SK-N-SH (cell line): ENCODE results near the gene RPL13. TPM values are rescaled to one million over a fixed set of nuclear protein-coding genes. Genes with fewer than 3 reads are reported as not detected.
A peak's percentile ranks its signal among the peaks of the same experiment; 100 is the strongest.

Experiments used
- CTCF ChIA-PET: fragments of 300-600, 350-600 bp; formaldehyde crosslinking; extraction: SDS; loops from one replicate; lab custom pipeline; 2021; lab: Yijun Ruan, JAX
- POLR2A ChIA-PET: fragments of 350-600 bp; sonication (Branson Sonifier 250); formaldehyde crosslinking; extraction: SDS; loops from one replicate; lab custom pipeline; 2020; ENCODE audit warnings: antibody characterized with exemption, inconsistent platforms; lab: Yijun Ruan, JAX
- DNase-seq: peaks from one replicate; pipeline ENCODE4 v3.0.0; 2012
- H2AFZ ChIP-seq: fragments of 200-600 bp; sonication (generic); 2 replicates; pipeline ENCODE4 v1.8.1; 2016; ENCODE audit warnings: antibody characterized with exemption, mild to moderate bottlenecking, low read depth
- H3F3A ChIP-seq: fragments of 200-600 bp; sonication (generic); replicated peaks from 2 replicates; pipeline ENCODE3; 2016; ENCODE audit warnings: antibody characterized with exemption, mild to moderate bottlenecking; ENCODE audit not compliant: insufficient read depth
- H3K27ac ChIP-seq, 2 experiments: fragments of 200-500 bp in 1 of 2; fragments of 200-600 bp in 1 of 2; sonication (Bioruptor generic) in 1 of 2; sonication (generic), shearing (Covaris generic) in 1 of 2; 2 replicates each; pipeline versions ENCODE4 v1.5.1 to v1.6.1; 2014 to 2016; ENCODE audit warnings: low read depth in 2 of 2, inconsistent platforms in 1 of 2, low read length in 1 of 2, mild to moderate bottlenecking in 1 of 2, mixed read lengths in 1 of 2
- H3K27me3 ChIP-seq: fragments of 200-600 bp; sonication (generic), shearing (Covaris generic); 2 replicates; pipeline ENCODE4 v1.6.1; 2016; ENCODE audit warnings: mixed run types; ENCODE audit not compliant: insufficient read depth
- H3K36me3 ChIP-seq, 2 experiments: fragments of 200-500 bp in 1 of 2; fragments of 200-600 bp in 1 of 2; sonication (Bioruptor generic) in 1 of 2; sonication (generic) in 1 of 2; replicated peaks in 1 of 2; 2 replicates each; pipeline versions ENCODE3 to v1.5.1; 2014 to 2016; ENCODE audit warnings: low read length in 1 of 2, mild to moderate bottlenecking in 1 of 2; ENCODE audit not compliant: insufficient read depth in 2 of 2, control insufficient read depth in 1 of 2
- H3K4me1 ChIP-seq, 2 experiments: fragments of 200-500 bp in 1 of 2; fragments of 200-600 bp in 1 of 2; sonication (Bioruptor generic) in 1 of 2; sonication (generic), shearing (Covaris generic) in 1 of 2; 2 replicates each; pipeline versions ENCODE4 v1.5.1 to v1.6.1; 2014 to 2016; ENCODE audit warnings: low read depth in 1 of 2, low read length in 1 of 2, mixed run types in 1 of 2; ENCODE audit not compliant: insufficient read depth in 2 of 2, control insufficient read depth in 1 of 2
- H3K4me2 ChIP-seq: fragments of 200-600 bp; sonication (generic), shearing (Covaris generic); 2 replicates; pipeline ENCODE4 v1.6.1; 2017; ENCODE audit warnings: mixed run types
- H3K4me3 ChIP-seq, 2 experiments: fragments of 200-500 bp in 1 of 2; fragments of 200-600 bp in 1 of 2; sonication (Bioruptor generic) in 1 of 2; sonication (generic), shearing (Covaris generic) in 1 of 2; 2 replicates each; pipeline versions ENCODE4 v1.5.1 to v1.8.1; 2014 to 2016; ENCODE audit warnings: low read depth in 2 of 2, inconsistent platforms in 1 of 2, low read length in 1 of 2, mild to moderate bottlenecking in 1 of 2, mixed read lengths in 1 of 2, moderate library complexity in 1 of 2
- H3K79me2 ChIP-seq: fragments of 200-600 bp; sonication (generic); 2 replicates; pipeline ENCODE4 v1.8.1; 2017; ENCODE audit warnings: mild to moderate bottlenecking; ENCODE audit not compliant: insufficient read depth
- H3K9ac ChIP-seq: fragments of 200-600 bp; sonication (generic); 2 replicates; pipeline ENCODE4 v1.6.1; 2017; ENCODE audit warnings: mixed run types
- H3K9me2 ChIP-seq: fragments of 200-600 bp; sonication (generic); 2 replicates; pipeline ENCODE4 v1.6.1; 2017; ENCODE audit warnings: mixed run types
- H3K9me3 ChIP-seq: fragments of 200-600 bp; sonication (generic); 2 replicates; pipeline ENCODE4 v1.6.1; 2017; ENCODE audit warnings: mixed run types, mild to moderate bottlenecking, moderate library complexity
- H4K20me1 ChIP-seq: fragments of 200-600 bp; sonication (generic); 2 replicates; pipeline ENCODE4 v1.6.1; 2017; ENCODE audit warnings: mild to moderate bottlenecking, mixed run types; ENCODE audit not compliant: insufficient read depth
- CHD2 ChIP-seq: fragments of 150-350 bp; IDR thresholded peaks from 2 replicates; pipeline ENCODE4 v1.6.1; 2018; ENCODE audit warnings: low read length; ENCODE audit not compliant: partially characterized antibody
- CTCF ChIP-seq: fragments of 200-600 bp; sonication (generic); IDR thresholded peaks from 2 replicates; pipeline ENCODE4 v1.6.1; 2017; ENCODE audit warnings: antibody characterized with exemption, mild to moderate bottlenecking, moderate library complexity
- ELF1 ChIP-seq: IDR thresholded peaks from 2 replicates; pipeline ENCODE4 v1.4.0; 2012
- EP300 ChIP-seq, 2 experiments: IDR thresholded peaks; 2 replicates each; pipeline versions ENCODE4 v1.4.0 to v1.6.1; 2012; ENCODE audit warnings: borderline replicate concordance in 1 of 2, low read depth in 1 of 2, low read length in 1 of 2
- EZH2phosphoT487 ChIP-seq: fragments of 200-600 bp; sonication (generic); IDR thresholded peaks from 2 replicates; pipeline ENCODE4 v1.6.1; 2017; ENCODE audit warnings: low read depth, mixed run types, mild to moderate bottlenecking, antibody characterized with exemption, moderate library complexity, borderline replicate concordance
- FOSL2 ChIP-seq: IDR thresholded peaks from 2 replicates; pipeline ENCODE4 v1.4.0; 2012; ENCODE audit warnings: low read depth, mild to moderate bottlenecking, moderate library complexity, borderline replicate concordance
- FOXJ3 ChIP-seq: sonication (generic); formaldehyde crosslinking; IDR thresholded peaks from 2 replicates; pipeline ENCODE4 v1.5.1; 2020; ENCODE audit warnings: mild to moderate bottlenecking, missing genetic modification reagents
- FOXM1 ChIP-seq: IDR thresholded peaks from 2 replicates; pipeline ENCODE4 v1.4.0; 2012; ENCODE audit warnings: low read depth, mild to moderate bottlenecking
- GABPA ChIP-seq: IDR thresholded peaks from 2 replicates; pipeline ENCODE4 v1.4.0; 2012; ENCODE audit warnings: low read depth, mild to moderate bottlenecking
- GATA2 ChIP-seq: sonication (generic); formaldehyde crosslinking; IDR thresholded peaks from 2 replicates; pipeline ENCODE4 v1.5.0; 2020; ENCODE audit warnings: mild to moderate bottlenecking, missing genetic modification reagents
- IRF3 ChIP-seq: fragments of 150-350 bp; IDR thresholded peaks from 2 replicates; pipeline ENCODE4 v1.6.1; 2016; ENCODE audit warnings: mild to moderate bottlenecking, low read depth, low read length
- JUND ChIP-seq: IDR thresholded peaks from 2 replicates; pipeline ENCODE4 v1.4.0; 2012
- MAX ChIP-seq: IDR thresholded peaks from 2 replicates; pipeline ENCODE4 v1.4.0; 2012; ENCODE audit warnings: low read depth
- MEF2A ChIP-seq: IDR thresholded peaks from 2 replicates; pipeline ENCODE4 v1.4.0; 2012; ENCODE audit warnings: low read depth, borderline replicate concordance
- MXI1 ChIP-seq: IDR thresholded peaks from 2 replicates; pipeline ENCODE4 v1.6.1; 2012; ENCODE audit warnings: mild to moderate bottlenecking, low read depth, low read length, improper control_type of control experiment
- NRF1 ChIP-seq: IDR thresholded peaks from 2 replicates; pipeline ENCODE4 v1.6.1; 2012; ENCODE audit warnings: low read depth, mild to moderate bottlenecking, low read length
- POLR2AphosphoS5 ChIP-seq: IDR thresholded peaks from 2 replicates; pipeline ENCODE4 v1.6.1; 2012; ENCODE audit warnings: low read depth, low read length
- RCOR1 ChIP-seq: fragments of 150-350 bp; IDR thresholded peaks from 2 replicates; pipeline ENCODE4 v1.6.1; 2017; ENCODE audit warnings: antibody characterized with exemption, low read length
- RFX5 ChIP-seq: IDR thresholded peaks from 2 replicates; pipeline ENCODE4 v1.6.1; 2012; ENCODE audit warnings: mild to moderate bottlenecking, improper control_type of control experiment, low read length
- RXRA ChIP-seq: IDR thresholded peaks from 2 replicates; pipeline ENCODE4 v1.4.0; 2012; ENCODE audit warnings: low read depth, mild to moderate bottlenecking, borderline replicate concordance
- SIN3A ChIP-seq: IDR thresholded peaks from 2 replicates; pipeline ENCODE4 v1.6.1; 2012; ENCODE audit warnings: low read depth, mild to moderate bottlenecking, low read length, moderate library complexity, borderline replicate concordance
- TAF1 ChIP-seq: IDR thresholded peaks from 2 replicates; pipeline ENCODE4 v1.6.1; 2012; ENCODE audit warnings: low read depth, mild to moderate bottlenecking, low read length, moderate library complexity, borderline replicate concordance
- TEAD4 ChIP-seq: IDR thresholded peaks from 2 replicates; pipeline ENCODE4 v1.4.0; 2012; ENCODE audit warnings: mild to moderate bottlenecking, borderline replicate concordance; ENCODE audit not compliant: insufficient read depth
- USF1 ChIP-seq: IDR thresholded peaks from 2 replicates; pipeline ENCODE4 v1.4.0; 2012; ENCODE audit warnings: low read depth, borderline replicate concordance
- YY1 ChIP-seq: IDR thresholded peaks from 2 replicates; pipeline ENCODE4 v1.4.0; 2012; ENCODE audit warnings: low read depth, mild to moderate bottlenecking
- ZBTB33 ChIP-seq: IDR thresholded peaks from 2 replicates; pipeline ENCODE4 v1.4.0; 2012; ENCODE audit warnings: low read depth, borderline replicate concordance
- WGBS: methylation state at CpG from one replicate; pipeline ENCODE4 v1.1.6; 2017; ENCODE audit warnings: low lambda C conversion rate; 5-methylcytosine and 5-hydroxymethylcytosine counted together
- polyA plus RNA-seq, 3 experiments: library from polyadenylated mRNA; depleted of rRNA; stranded (reverse); fragments of >200 nt; gene quantifications; 2 replicates each; pipeline ENCODE4 v1.2.3, GENCODE V29; 2012

Gene RPL13
- polyA plus RNA-seq, 1 of the 3 experiments (the other 2 are of a cell fraction) = 4,635 TPM

GRCh38 chr16:89601906-89602272 lies 41.4 kb downstream of the RPL13 start (continued):
- no peak for TF ChIP-seq JUND
- TF ChIP-seq SIN3A = no peak

- Histone ChIP-seq H3F3A (peaks cover 15% of the 10 kb centered on the region), H4K20me1 (no peaks in the 10 kb centered on the region), H3K27ac (peak overlapping the region in 1 of 2 experiments; percentile 77; a peak in 3 of 4 replicates), H3K9me3 (no peaks in the 10 kb centered on the region), H3K36me3 (no peaks in the 10 kb centered on the region), H2AFZ (peak overlapping the region; percentile 79; the same call in 1 of the 2 replicates), H3K4me3 (no peak overlapping the region; a peak in 2 of 4 replicates), H3K4me1 (peaks cover 13 to 14% of the 10 kb centered on the region in 2 experiments; a peak in 3 of 4 replicates), H3K4me2 (peak overlapping the region; percentile 66), H3K9ac (peak overlapping the region; percentile 29; the same call in 1 of the 2 replicates), H3K79me2 (no peaks in the 10 kb centered on the region), H3K9me2 (no peaks in the 10 kb centered on the region), H3K27me3 (no peaks in the 10 kb centered on the region)
- WGBS = 13% methylated on average over 15 of the region's 22 CpGs
- ChIA-PET CTCF (interaction anchor here (0.8 to 1.1 kb wide), 3 partner anchors 13 to 39 kb away, joined by 3 to 4 read pairs (median 3); no protein-coding TSS in a partner anchor), POLR2A (interaction anchor here (1.2 kb wide), 1 partner anchor 37 kb away, joined by 3 read pairs; no protein-coding TSS in a partner anchor)
- peak; percentile 72 for DNase-seq
- TF ChIP-seq MEF2A = no peak
- no peak for TF ChIP-seq IRF3
- no peak; the same call in 1 of the 2 replicates for TF ChIP-seq JUND
- no peak for TF ChIP-seq CTCF
- TF ChIP-seq ELF1 = no peak
- TF ChIP-seq EZH2phosphoT487 = no peak
- TF ChIP-seq FOXM1 = no peak
- TF ChIP-seq SIN3A = no peak
- no peak for TF ChIP-seq FOXJ3
- no peak for TF ChIP-seq TAF1
- peak; percentile 75; the same call in 1 of the 2 replicates for TF ChIP-seq FOSL2
- TF ChIP-seq RXRA = no peak
- no peak for TF ChIP-seq RFX5
- no peak for TF ChIP-seq GABPA
- 0 out of 2 replicates have a peak, but pooled peaks have one; percentile 9 for TF ChIP-seq NRF1
- no peak for TF ChIP-seq CHD2
- no peak for TF ChIP-seq RCOR1
- TF ChIP-seq YY1 = no peak
- no peak for TF ChIP-seq ZBTB33
- TF ChIP-seq GATA2 (CRISPR knock-in tag) = no peak
- 0 out of 2 replicates have a peak, but pooled peaks have one; percentile 19 for TF ChIP-seq POLR2AphosphoS5
- TF ChIP-seq MAX = peak; percentile 56; the same call in 1 of the 2 replicates
- TF ChIP-seq TEAD4 = no peak
- TF ChIP-seq MXI1 = no peak
- peak; percentile 19; the same call in 1 of the 2 replicates for TF ChIP-seq USF1
- TF ChIP-seq EP300 (IDR thresholded peaks at IDR 0.05; ENCODE audit: borderline replicate concordance in 1 of 2, low read depth in 1 of 2, low read length in 1 of 2) = peak in 1 of 2 experiments; percentile 48; a peak in 1 of 4 replicates
Observed at GRCh38 chr16:89602273-89602951, 41.9 kb downstream of the RPL13 start.
